PFSK-1 (cell line): ENCODE data around the gene FAM227B.

Experiments
- FOXP2 ChIP-seq: optimal IDR thresholded peaks from 2 replicates; pipeline ENCODE3; 2011; ENCODE audit warnings: borderline replicate concordance, control low read depth, inconsistent platforms; ENCODE audit not compliant: insufficient read depth; ENCODE audit errors: extremely low read length, extremely low read depth
- POLR2AphosphoS5 ChIP-seq: IDR thresholded peaks from 2 replicates; pipeline ENCODE4 v1.6.1; 2012; ENCODE audit warnings: low read depth, mild to moderate bottlenecking, control low read depth, low read length, moderate library complexity
- REST ChIP-seq, 2 experiments: IDR thresholded peaks; 2 replicates each; pipeline versions ENCODE4 v1.6.1 to v1.8.0; 2011 to 2012; ENCODE audit warnings: low read depth in 2 of 2, low read length in 2 of 2, control low read depth in 1 of 2, inconsistent platforms in 1 of 2, mild to moderate bottlenecking in 1 of 2, moderate library complexity in 1 of 2; ENCODE audit not compliant: insufficient read depth in 1 of 2
- SIN3A ChIP-seq: IDR thresholded peaks from 2 replicates; pipeline ENCODE4 v1.6.1; 2012; ENCODE audit warnings: mild to moderate bottlenecking, low read length, moderate library complexity, borderline replicate concordance; ENCODE audit not compliant: insufficient read depth
- TAF1 ChIP-seq: IDR thresholded peaks from 2 replicates; pipeline ENCODE4 v1.6.1; 2012; ENCODE audit warnings: low read length, control low read depth, borderline replicate concordance; ENCODE audit not compliant: insufficient read depth

Gene FAM227B

GRCh38 chr15:49435174-49435573, 185.4 kb downstream of the FAM227B start:
- TF ChIP-seq FOXP2: no peak
- TF ChIP-seq SIN3A: no peak
- no peak for TF ChIP-seq POLR2AphosphoS5
- no peak for TF ChIP-seq REST (IDR thresholded peaks at IDR 0.05; ENCODE audit: insufficient read depth in 1 of 2, low read depth in 2 of 2, low read length in 2 of 2)
- no peak for TF ChIP-seq TAF1

- TF ChIP-seq REST (IDR thresholded peaks at IDR 0.05; ENCODE audit: insufficient read depth in 1 of 2, low read depth in 2 of 2, low read length in 2 of 2) (no peak), FOXP2 (no peak), POLR2AphosphoS5 (no peak), TAF1 (no peak), SIN3A (no peak)
These were observed 190.6 kb downstream of the FAM227B start for GRCh38 chr15:49430046-49430445.

GRCh38 chr15:49428409-49429095, 192.1 kb downstream of the FAM227B start:
- TF ChIP-seq REST (IDR thresholded peaks at IDR 0.05; ENCODE audit: insufficient read depth in 1 of 2, low read depth in 2 of 2, low read length in 2 of 2): no peak
- no peak for TF ChIP-seq TAF1
- TF ChIP-seq FOXP2: no peak
- TF ChIP-seq POLR2AphosphoS5: no peak

GRCh38 chr15:49427372-49427771, 193.2 kb downstream of the FAM227B start:
- TF ChIP-seq FOXP2 (no peak), SIN3A (no peak), REST (IDR thresholded peaks at IDR 0.05; ENCODE audit: insufficient read depth in 1 of 2, low read depth in 2 of 2, low read length in 2 of 2) (no peak), TAF1 (no peak), POLR2AphosphoS5 (no peak)
